NB4 (cell line): ENCODE measurements around the gene LRRFIP2.

Experiments used
- CTCF ChIP-seq: IDR thresholded peaks from one replicate; pipeline ENCODE4 v1.5.1; 2012; ENCODE audit warnings: low read depth, low read length
- MAX ChIP-seq: IDR thresholded peaks from 2 replicates; pipeline ENCODE4 v1.6.1; 2011; ENCODE audit warnings: low read depth, low read length
- MYC ChIP-seq: IDR thresholded peaks from 2 replicates; pipeline ENCODE4 v1.6.1; 2011; ENCODE audit warnings: low read depth, low read length
- POLR2A ChIP-seq: IDR thresholded peaks from 2 replicates; pipeline ENCODE4 v1.6.1; 2011; ENCODE audit warnings: mild to moderate bottlenecking; ENCODE audit not compliant: insufficient read length; ENCODE audit errors: extremely low read depth

GRCh38 chr3:37135561-37135960, 38.8 kb downstream of the LRRFIP2 start:
- TF ChIP-seq CTCF = no peak
- no peak for TF ChIP-seq POLR2A
- TF ChIP-seq MAX = no peak
- TF ChIP-seq MYC = no peak
